ENCODE data around the gene OR52B2. TPM values are rescaled to one million over a fixed set of nuclear protein-coding genes. Genes with fewer than 3 reads are reported as not detected.

Gene OR52B2
- total RNA-seq (under 1 TPM in 1 of 2 donors, not detected in 1; 0.33 TPM), polyA plus RNA-seq (not detected)

GRCh38 chr11:6170226-6170625 lies at the start of gene OR52B2:
Gene OR52B2 (minus strand): TSS chr11:6170326. CDS start chr11:6170326, 0 bp downstream.
- Histone ChIP-seq H3K36me3 (ENCODE audit: control insufficient read depth in 4 of 4, insufficient read depth in 3 of 4, low read depth in 1 of 4, low read length in 3 of 4) (no peaks in the 10 kb centered on the region), H3K9ac (ENCODE audit: low read depth in 1 of 2, low read length in 2 of 2) (no peak within 1 kb of the TSS), H3K4me1 (ENCODE audit: control insufficient read depth in 4 of 4, insufficient read depth in 4 of 4, low read length in 3 of 4) (no peaks in the 10 kb centered on the region), H3K4me3 (ENCODE audit: low read depth in 1 of 3, low read length in 3 of 3) (no peak within 1 kb of the TSS), H3K27me3 (ENCODE audit: control insufficient read depth in 4 of 4, insufficient read depth in 4 of 4, low read length in 3 of 4) (no peaks in the 10 kb centered on the region), H3K9me3 (ENCODE audit: control insufficient read depth in 4 of 4, low read length in 3 of 4) (peaks cover 0 to 2% (median 0%) of the 10 kb centered on the region in 4 donors), H3K27ac (ENCODE audit: low read depth in 1 of 2, low read length in 2 of 2) (no peak within 1 kb of the TSS)
- TF ChIP-seq HNF4A (conservative IDR thresholded peaks at IDR 0.05), result no peak
- TF ChIP-seq GABPA (IDR thresholded peaks at IDR 0.05 in 1 of 2, conservative IDR thresholded peaks at IDR 0.05 in 1 of 2), result no peak
- no peak for TF ChIP-seq ZBTB33 (IDR thresholded peaks at IDR 0.05)
- no peak for DNase-seq (ENCODE audit: low spot score)
- 70% methylated on average over 1 of the region's 1 CpG for WGBS

GRCh38 chr11:6219359-6219758 lies 49.2 kb upstream of the OR52B2 start:
- TF ChIP-seq RAD21 (IDR thresholded peaks at IDR 0.05) (no peak), NR2F2 (IDR thresholded peaks at IDR 0.05) (no peak), ZBTB33 (IDR thresholded peaks at IDR 0.05) (no peak), HNF4G (IDR thresholded peaks at IDR 0.05) (no peak), YY1 (IDR thresholded peaks at IDR 0.05) (no peak), HNF4A (conservative IDR thresholded peaks at IDR 0.05) (no peak), FOXA2 (IDR thresholded peaks at IDR 0.05) (no peak), EGR1 (IDR thresholded peaks at IDR 0.05; ENCODE audit: low read depth in 2 of 2) (no peak), SP1 (IDR thresholded peaks at IDR 0.05) (no peak), MAX (IDR thresholded peaks at IDR 0.05) (no peak), REST (IDR thresholded peaks at IDR 0.05) (no peak), TAF1 (conservative IDR thresholded peaks at IDR 0.05) (no peak)
- H3K9me3 ChIP-seq (ENCODE audit: control insufficient read depth in 4 of 4, low read length in 3 of 4), result no peaks in the 10 kb centered on the region
- no peaks in the 10 kb centered on the region for H3K27me3 ChIP-seq (ENCODE audit: control insufficient read depth in 4 of 4, insufficient read depth in 4 of 4, low read length in 3 of 4)
- no peak overlapping the region for H3K9ac ChIP-seq (ENCODE audit: low read depth in 1 of 2, low read length in 2 of 2)
- no peak for DNase-seq (ENCODE audit: low spot score)
- H3K4me1 ChIP-seq (ENCODE audit: control insufficient read depth in 4 of 4, insufficient read depth in 4 of 4, low read length in 3 of 4), result no peaks in the 10 kb centered on the region
- H3K4me3 ChIP-seq (ENCODE audit: low read depth in 1 of 3, low read length in 3 of 3), result no peak overlapping the region
- no peak overlapping the region for H3K27ac ChIP-seq (ENCODE audit: low read depth in 1 of 2, low read length in 2 of 2)
- WGBS, result 70% methylated on average over 2 of the region's 2 CpGs
- peaks cover 18 to 94% (median 71%) of the 10 kb centered on the region in 4 donors for H3K36me3 ChIP-seq (ENCODE audit: control insufficient read depth in 4 of 4, insufficient read depth in 3 of 4, low read depth in 1 of 4, low read length in 3 of 4)
